SU-DHL-6 (cell line): ENCODE results near the gene NRG3.

Experiments
- EZH2phosphoT487 ChIP-seq: fragments of 200-600 bp; sonication (generic), shearing (Covaris generic); conservative IDR thresholded peaks from 2 replicates; pipeline ENCODE4 v1.6.1; 2018; ENCODE audit warnings: mild to moderate bottlenecking, antibody characterized with exemption, low read length, moderate library complexity, mixed read lengths
- TF ChIP-seq, protein P1 (sequence below): fragments of 200-600 bp; sonication (generic); IDR thresholded peaks from one replicate; pipeline ENCODE4 v1.5.1; 2017; ENCODE audit warnings: antibody characterized with exemption, mild to moderate bottlenecking, low read length, moderate library complexity; ENCODE audit not compliant: insufficient read depth, poor library complexity, severe bottlenecking

- TF ChIP-seq, protein P1, sequence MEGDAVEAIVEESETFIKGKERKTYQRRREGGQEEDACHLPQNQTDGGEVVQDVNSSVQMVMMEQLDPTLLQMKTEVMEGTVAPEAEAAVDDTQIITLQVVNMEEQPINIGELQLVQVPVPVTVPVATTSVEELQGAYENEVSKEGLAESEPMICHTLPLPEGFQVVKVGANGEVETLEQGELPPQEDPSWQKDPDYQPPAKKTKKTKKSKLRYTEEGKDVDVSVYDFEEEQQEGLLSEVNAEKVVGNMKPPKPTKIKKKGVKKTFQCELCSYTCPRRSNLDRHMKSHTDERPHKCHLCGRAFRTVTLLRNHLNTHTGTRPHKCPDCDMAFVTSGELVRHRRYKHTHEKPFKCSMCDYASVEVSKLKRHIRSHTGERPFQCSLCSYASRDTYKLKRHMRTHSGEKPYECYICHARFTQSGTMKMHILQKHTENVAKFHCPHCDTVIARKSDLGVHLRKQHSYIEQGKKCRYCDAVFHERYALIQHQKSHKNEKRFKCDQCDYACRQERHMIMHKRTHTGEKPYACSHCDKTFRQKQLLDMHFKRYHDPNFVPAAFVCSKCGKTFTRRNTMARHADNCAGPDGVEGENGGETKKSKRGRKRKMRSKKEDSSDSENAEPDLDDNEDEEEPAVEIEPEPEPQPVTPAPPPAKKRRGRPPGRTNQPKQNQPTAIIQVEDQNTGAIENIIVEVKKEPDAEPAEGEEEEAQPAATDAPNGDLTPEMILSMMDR, result no peak
- no peak for TF ChIP-seq EZH2phosphoT487
These were observed at the start of gene NRG3 for GRCh38 chr10:81874875-81875466.
